Measurements from ENCODE around the gene BROX. TPM values are rescaled to one million over a fixed set of nuclear protein-coding genes. Genes with fewer than 3 reads are reported as not detected.

The BROX gene
- total RNA-seq, 1 experiment from 2014 or later = 49.8 TPM

DNA sequence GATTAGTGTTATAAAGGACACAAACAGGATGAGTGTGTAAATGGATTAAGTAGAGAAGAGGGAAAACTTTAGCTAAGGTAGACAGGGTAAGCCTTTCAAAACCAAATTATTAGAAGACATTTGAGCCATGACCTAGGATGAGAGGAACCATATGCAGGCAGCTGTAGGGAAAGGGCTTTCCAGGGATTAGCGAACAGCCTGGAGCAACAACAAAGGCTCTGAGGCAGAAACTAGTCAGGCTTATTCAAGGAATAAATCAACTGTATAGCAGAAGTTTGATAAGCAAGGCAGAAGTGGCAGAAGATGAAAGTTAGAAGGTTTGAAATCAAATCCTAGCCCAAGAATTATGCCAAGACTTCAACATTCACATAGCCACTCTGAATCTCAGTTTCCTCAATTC, 21.3 kb upstream of the BROX start:
- Histone ChIP-seq H3K9me3 (ENCODE audit: control insufficient read depth, insufficient read depth, low read depth, low read length) (no peaks in the 10 kb centered on the region), H3K4me3 (ENCODE audit: low read depth in 2 of 2, low read length in 2 of 2) (no peak overlapping the region), H3K36me3 (ENCODE audit: control insufficient read depth, insufficient read depth, low read length) (peaks cover 9% of the 10 kb centered on the region), H3K27ac (ENCODE audit: low read length) (no peak overlapping the region), H3K4me1 (ENCODE audit: control insufficient read depth, insufficient read depth, low read length) (no peaks in the 10 kb centered on the region), H3K27me3 (ENCODE audit: control insufficient read depth, insufficient read depth, low read length) (no peaks in the 10 kb centered on the region)
- TF ChIP-seq, protein P1, sequence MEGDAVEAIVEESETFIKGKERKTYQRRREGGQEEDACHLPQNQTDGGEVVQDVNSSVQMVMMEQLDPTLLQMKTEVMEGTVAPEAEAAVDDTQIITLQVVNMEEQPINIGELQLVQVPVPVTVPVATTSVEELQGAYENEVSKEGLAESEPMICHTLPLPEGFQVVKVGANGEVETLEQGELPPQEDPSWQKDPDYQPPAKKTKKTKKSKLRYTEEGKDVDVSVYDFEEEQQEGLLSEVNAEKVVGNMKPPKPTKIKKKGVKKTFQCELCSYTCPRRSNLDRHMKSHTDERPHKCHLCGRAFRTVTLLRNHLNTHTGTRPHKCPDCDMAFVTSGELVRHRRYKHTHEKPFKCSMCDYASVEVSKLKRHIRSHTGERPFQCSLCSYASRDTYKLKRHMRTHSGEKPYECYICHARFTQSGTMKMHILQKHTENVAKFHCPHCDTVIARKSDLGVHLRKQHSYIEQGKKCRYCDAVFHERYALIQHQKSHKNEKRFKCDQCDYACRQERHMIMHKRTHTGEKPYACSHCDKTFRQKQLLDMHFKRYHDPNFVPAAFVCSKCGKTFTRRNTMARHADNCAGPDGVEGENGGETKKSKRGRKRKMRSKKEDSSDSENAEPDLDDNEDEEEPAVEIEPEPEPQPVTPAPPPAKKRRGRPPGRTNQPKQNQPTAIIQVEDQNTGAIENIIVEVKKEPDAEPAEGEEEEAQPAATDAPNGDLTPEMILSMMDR (IDR thresholded peaks at IDR 0.05) = no peak
- TF ChIP-seq SIN3A (IDR thresholded peaks at IDR 0.05; ENCODE audit: borderline replicate concordance, insufficient read depth, low read depth, low read length) = no peak
- TF ChIP-seq POLR2AphosphoS5 (IDR thresholded peaks at IDR 0.05; ENCODE audit: low read depth, low read length) = no peak
- TF ChIP-seq TCF7L2 (IDR thresholded peaks at IDR 0.05; ENCODE audit: low read depth, low read length) = no peak
- TF ChIP-seq, protein P2, sequence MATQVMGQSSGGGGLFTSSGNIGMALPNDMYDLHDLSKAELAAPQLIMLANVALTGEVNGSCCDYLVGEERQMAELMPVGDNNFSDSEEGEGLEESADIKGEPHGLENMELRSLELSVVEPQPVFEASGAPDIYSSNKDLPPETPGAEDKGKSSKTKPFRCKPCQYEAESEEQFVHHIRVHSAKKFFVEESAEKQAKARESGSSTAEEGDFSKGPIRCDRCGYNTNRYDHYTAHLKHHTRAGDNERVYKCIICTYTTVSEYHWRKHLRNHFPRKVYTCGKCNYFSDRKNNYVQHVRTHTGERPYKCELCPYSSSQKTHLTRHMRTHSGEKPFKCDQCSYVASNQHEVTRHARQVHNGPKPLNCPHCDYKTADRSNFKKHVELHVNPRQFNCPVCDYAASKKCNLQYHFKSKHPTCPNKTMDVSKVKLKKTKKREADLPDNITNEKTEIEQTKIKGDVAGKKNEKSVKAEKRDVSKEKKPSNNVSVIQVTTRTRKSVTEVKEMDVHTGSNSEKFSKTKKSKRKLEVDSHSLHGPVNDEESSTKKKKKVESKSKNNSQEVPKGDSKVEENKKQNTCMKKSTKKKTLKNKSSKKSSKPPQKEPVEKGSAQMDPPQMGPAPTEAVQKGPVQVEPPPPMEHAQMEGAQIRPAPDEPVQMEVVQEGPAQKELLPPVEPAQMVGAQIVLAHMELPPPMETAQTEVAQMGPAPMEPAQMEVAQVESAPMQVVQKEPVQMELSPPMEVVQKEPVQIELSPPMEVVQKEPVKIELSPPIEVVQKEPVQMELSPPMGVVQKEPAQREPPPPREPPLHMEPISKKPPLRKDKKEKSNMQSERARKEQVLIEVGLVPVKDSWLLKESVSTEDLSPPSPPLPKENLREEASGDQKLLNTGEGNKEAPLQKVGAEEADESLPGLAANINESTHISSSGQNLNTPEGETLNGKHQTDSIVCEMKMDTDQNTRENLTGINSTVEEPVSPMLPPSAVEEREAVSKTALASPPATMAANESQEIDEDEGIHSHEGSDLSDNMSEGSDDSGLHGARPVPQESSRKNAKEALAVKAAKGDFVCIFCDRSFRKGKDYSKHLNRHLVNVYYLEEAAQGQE (IDR thresholded peaks at IDR 0.05; ENCODE audit: insufficient read depth in 1 of 2, low read depth in 2 of 2, low read length in 1 of 2) = no peak
- no peak for DNase-seq (ENCODE audit: low read depth, low spot score)
- BruUV-seq (replicated peaks) = no TSS peak
- in situ Hi-C loops (cut with HindIII; ENCODE audit: low pct_unique_long_range_greater_than_20kb, low sequenced_read_pairs) (no loop called here), intact Hi-C loops (cut with micrococcal nuclease; ENCODE audit: unreplicated experiment) (no loop called here)
- ChIA-PET CTCF (no interaction called here), POLR2A (no interaction called here)
- no peak for ATAC-seq

DNA sequence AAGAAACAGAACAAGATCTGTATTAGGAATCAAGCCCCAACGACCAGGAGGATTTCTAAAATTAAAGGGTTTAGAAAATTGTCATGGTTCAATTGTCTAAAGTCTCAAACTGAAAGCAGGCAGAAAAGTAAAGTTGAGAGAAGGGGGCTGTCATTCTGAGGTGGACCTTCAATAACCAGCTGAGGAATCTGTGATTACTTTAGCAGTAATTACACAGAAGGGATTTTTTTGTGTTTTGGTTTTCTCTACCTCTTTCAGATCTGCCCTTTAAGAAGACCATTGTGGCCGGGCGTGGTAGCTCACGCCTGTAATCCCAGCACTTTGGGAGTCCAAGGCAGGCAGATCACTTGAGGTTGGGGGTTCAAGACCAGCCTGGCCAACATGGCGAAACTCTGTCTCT, 17.4 kb upstream of the BROX start:
- no TSS peak for BruUV-seq (replicated peaks)
- ChIA-PET CTCF (no interaction called here), POLR2A (no interaction called here)
- ATAC-seq (no peak), DNase-seq (ENCODE audit: low read depth, low spot score) (no peak)
- Histone ChIP-seq H3K27ac (ENCODE audit: low read length) (no peak overlapping the region), H3K27me3 (ENCODE audit: control insufficient read depth, insufficient read depth, low read length) (no peaks in the 10 kb centered on the region), H3K36me3 (ENCODE audit: control insufficient read depth, insufficient read depth, low read length) (peaks cover 15% of the 10 kb centered on the region), H3K9me3 (ENCODE audit: control insufficient read depth, insufficient read depth, low read depth, low read length) (no peaks in the 10 kb centered on the region), H3K4me3 (ENCODE audit: low read depth in 2 of 2, low read length in 2 of 2) (no peak overlapping the region), H3K4me1 (ENCODE audit: control insufficient read depth, insufficient read depth, low read length) (no peaks in the 10 kb centered on the region)
- in situ Hi-C loops (cut with HindIII; ENCODE audit: low pct_unique_long_range_greater_than_20kb, low sequenced_read_pairs) = no loop called here
- intact Hi-C loops (cut with micrococcal nuclease; ENCODE audit: unreplicated experiment) = no loop called here
- TF ChIP-seq POLR2AphosphoS5 (IDR thresholded peaks at IDR 0.05; ENCODE audit: low read depth, low read length) = no peak
- TF ChIP-seq, protein P2 (IDR thresholded peaks at IDR 0.05; ENCODE audit: insufficient read depth in 1 of 2, low read depth in 2 of 2, low read length in 1 of 2) = no peak
- no peak for TF ChIP-seq SIN3A (IDR thresholded peaks at IDR 0.05; ENCODE audit: borderline replicate concordance, insufficient read depth, low read depth, low read length)
- TF ChIP-seq TCF7L2 (IDR thresholded peaks at IDR 0.05; ENCODE audit: low read depth, low read length) = no peak
- TF ChIP-seq, protein P1 (IDR thresholded peaks at IDR 0.05) = no peak
